H9 (cell line): ENCODE data around the gene AFDN. TPM values are rescaled to one million over a fixed set of nuclear protein-coding genes. Genes with fewer than 3 reads are reported as not detected.

Experiments
- DNase-seq: peaks from one replicate; pipeline ENCODE4 v3.0.0-alpha.2; 2017
- H2AFZ ChIP-seq: one replicate; pipeline ENCODE4 v1.6.1; 2013; ENCODE audit warnings: mild to moderate bottlenecking, low read length, control low read depth, moderate library complexity
- H2AK5ac ChIP-seq: 2 replicates; pipeline ENCODE4 v1.6.1; 2013; ENCODE audit warnings: low read length, control low read depth, mixed read lengths; ENCODE audit not compliant: insufficient read length
- H2BK120ac ChIP-seq: one replicate; pipeline ENCODE4 v1.6.1; 2013; ENCODE audit warnings: low read depth, mild to moderate bottlenecking, low read length, control low read depth, inconsistent platforms; ENCODE audit not compliant: poor library complexity, severe bottlenecking
- H2BK12ac ChIP-seq: 2 replicates; pipeline ENCODE4 v1.6.1; 2013; ENCODE audit warnings: low read length, control low read depth, mixed read lengths, low read depth; ENCODE audit not compliant: insufficient read length
- H2BK15ac ChIP-seq: 2 replicates; pipeline ENCODE4 v1.6.1; 2013; ENCODE audit warnings: low read depth, low read length, control low read depth
- H2BK20ac ChIP-seq: one replicate; pipeline ENCODE4 v1.6.1; 2013; ENCODE audit warnings: low read depth, mild to moderate bottlenecking, low read length, control low read depth, inconsistent platforms; ENCODE audit not compliant: poor library complexity, severe bottlenecking
- H2BK5ac ChIP-seq: 2 replicates; pipeline ENCODE4 v1.6.1; 2013; ENCODE audit warnings: low read length, control low read depth, mixed read lengths; ENCODE audit not compliant: insufficient read length
- H3K14ac ChIP-seq: 2 replicates; pipeline ENCODE4 v1.6.1; 2013; ENCODE audit warnings: low read length, control low read depth; ENCODE audit not compliant: insufficient read depth
- H3K18ac ChIP-seq: 2 replicates; pipeline ENCODE4 v1.6.1; 2013; ENCODE audit warnings: low read depth, mild to moderate bottlenecking, mixed read lengths, low read length, control low read depth; ENCODE audit not compliant: insufficient read length
- H3K23ac ChIP-seq: 2 replicates; pipeline ENCODE4 v1.6.1; 2013; ENCODE audit warnings: low read length, control low read depth, mixed read lengths, low read depth; ENCODE audit not compliant: insufficient read length
- H3K23me2 ChIP-seq: 2 replicates; pipeline ENCODE4 v1.6.1; 2013; ENCODE audit warnings: low read depth, mild to moderate bottlenecking, mixed read lengths, low read length, control low read depth; ENCODE audit not compliant: insufficient read length, poor library complexity, severe bottlenecking
- H3K27ac ChIP-seq: 2 replicates; pipeline ENCODE4 v1.5.1; 2013; ENCODE audit warnings: low read length, control low read depth, mixed read lengths, low read depth; ENCODE audit not compliant: insufficient read length
- H3K27me3 ChIP-seq: 2 replicates; pipeline ENCODE4 v1.6.1; 2013; ENCODE audit warnings: low read length, control low read depth, inconsistent platforms; ENCODE audit not compliant: insufficient read depth
- H3K4ac ChIP-seq: 2 replicates; pipeline ENCODE4 v1.6.1; 2013; ENCODE audit warnings: low read depth, mild to moderate bottlenecking, control low read depth, inconsistent platforms, low read length, moderate library complexity
- H3K4me1 ChIP-seq: 2 replicates; pipeline ENCODE4 v1.6.1; 2013; ENCODE audit warnings: low read length, control low read depth, inconsistent platforms; ENCODE audit not compliant: insufficient read depth
- H3K4me2 ChIP-seq: 2 replicates; pipeline ENCODE4 v1.6.1; 2013; ENCODE audit warnings: low read length, control low read depth, mixed read lengths; ENCODE audit not compliant: insufficient read length, insufficient read depth
- H3K56ac ChIP-seq: 2 replicates; pipeline ENCODE4 v1.6.1; 2013; ENCODE audit warnings: low read depth, mild to moderate bottlenecking, mixed read lengths, low read length, control low read depth; ENCODE audit not compliant: insufficient read length
- H3K79me1 ChIP-seq: 2 replicates; pipeline ENCODE4 v1.6.1; 2013; ENCODE audit warnings: low read depth, mild to moderate bottlenecking, moderate library complexity, low read length, control low read depth, inconsistent platforms; ENCODE audit not compliant: insufficient read depth, poor library complexity, severe bottlenecking
- H3K79me2 ChIP-seq: 2 replicates; pipeline ENCODE4 v1.6.1; 2013; ENCODE audit warnings: low read length, control low read depth, inconsistent platforms; ENCODE audit not compliant: insufficient read depth
- H3K9ac ChIP-seq: 2 replicates; pipeline ENCODE4 v1.6.1; 2013; ENCODE audit warnings: low read length, control low read depth, mixed read lengths; ENCODE audit not compliant: insufficient read length; ENCODE audit errors: extremely low read depth
- H3K9me3 ChIP-seq: one replicate; pipeline ENCODE4 v1.6.1; 2013; ENCODE audit warnings: low read depth, low read length, inconsistent platforms; ENCODE audit not compliant: control insufficient read depth
- H3T11ph ChIP-seq: one replicate; pipeline ENCODE4 v1.6.1; 2013; ENCODE audit warnings: mild to moderate bottlenecking, low read length, control low read depth, inconsistent platforms
- H4K20me1 ChIP-seq: one replicate; pipeline ENCODE4 v1.6.1; 2013; ENCODE audit not compliant: control insufficient read depth, insufficient read length, insufficient read depth
- H4K5ac ChIP-seq: 2 replicates; pipeline ENCODE4 v1.6.1; 2013; ENCODE audit warnings: low read depth, mild to moderate bottlenecking, mixed read lengths, low read length, control low read depth; ENCODE audit not compliant: insufficient read length
- H4K8ac ChIP-seq: replicated peaks from 2 replicates; pipeline ENCODE4 v1.6.1; 2013; ENCODE audit warnings: low read length, control low read depth, mixed read lengths, low read depth; ENCODE audit not compliant: insufficient read length
- H4K91ac ChIP-seq: 2 replicates; pipeline ENCODE4 v1.6.1; 2013; ENCODE audit warnings: low read depth, mild to moderate bottlenecking, moderate library complexity, mixed read lengths, low read length, control low read depth; ENCODE audit not compliant: insufficient read length
- H3K27ac Mint-ChIP-seq, 3 experiments: 2 replicates in 2 of 3; 3 replicates in 1 of 3; pipeline ENCODE4 v1.8.0; 2020 to 2021; ENCODE audit warnings: mixed read lengths in 3 of 3, mild to moderate bottlenecking in 1 of 3, moderate library complexity in 1 of 3
- H3K27me3 Mint-ChIP-seq: 2 replicates; pipeline ENCODE4 v1.8.0; 2021; ENCODE audit warnings: low read depth, mild to moderate bottlenecking, moderate library complexity, mixed read lengths
- H3K36me3 Mint-ChIP-seq, 3 experiments: 2 replicates in 2 of 3; 3 replicates in 1 of 3; pipeline ENCODE4 v1.8.0; 2020 to 2021; ENCODE audit warnings: low read depth in 3 of 3, mixed read lengths in 3 of 3; ENCODE audit not compliant: insufficient read depth in 1 of 3
- H3K4me1 Mint-ChIP-seq, 2 experiments: 2 replicates each; pipeline ENCODE4 v1.8.0; 2020; ENCODE audit warnings: mixed read lengths in 2 of 2
- H3K4me3 Mint-ChIP-seq, 2 experiments: 2 replicates in 1 of 2; 3 replicates in 1 of 2; pipeline ENCODE4 v1.8.0; 2020 to 2021; ENCODE audit warnings: mild to moderate bottlenecking in 2 of 2, mixed read lengths in 2 of 2, moderate library complexity in 1 of 2
- H3K9me3 Mint-ChIP-seq, 2 experiments: 2 replicates in 1 of 2; 3 replicates in 1 of 2; pipeline ENCODE4 v1.8.0; 2020; ENCODE audit warnings: mild to moderate bottlenecking in 2 of 2, mixed read lengths in 2 of 2, moderate library complexity in 1 of 2
- WGBS: extraction: QIAGEN DNeasy Blood & Tissue Kit; methylation state at CpG from one replicate; pipeline ENCODE4 v1.1.7; 2013; ENCODE audit warnings: missing lambda C conversion rate, low lambda C conversion rate, mixed read lengths; ENCODE audit not compliant: insufficient read length; ENCODE audit errors: extremely low coverage; 5-methylcytosine and 5-hydroxymethylcytosine counted together
- total RNA-seq: library from RNA; stranded (reverse); gene quantifications from 2 replicates; pipeline ENCODE4 v1.2.1, GENCODE V29; 2021
- TF ChIP-seq, protein P1 (sequence below): fragments of 200-600 bp; sonication (generic); conservative IDR thresholded peaks from 3 replicates; pipeline ENCODE4 v1.8.0; 2021; ENCODE audit warnings: antibody characterized with exemption, mild to moderate bottlenecking

AFDN gene
- total RNA-seq, 1 experiment from 2014 or later, result 157 TPM

- H3K27ac Mint-ChIP-seq, result no peak overlapping the region
These were observed 29.8 kb downstream of the AFDN start for GRCh38 chr6:167856474-167856873.

More at GRCh38 chr6:167856474-167856873, 29.8 kb downstream of the AFDN start:
- TF ChIP-seq, protein P1, sequence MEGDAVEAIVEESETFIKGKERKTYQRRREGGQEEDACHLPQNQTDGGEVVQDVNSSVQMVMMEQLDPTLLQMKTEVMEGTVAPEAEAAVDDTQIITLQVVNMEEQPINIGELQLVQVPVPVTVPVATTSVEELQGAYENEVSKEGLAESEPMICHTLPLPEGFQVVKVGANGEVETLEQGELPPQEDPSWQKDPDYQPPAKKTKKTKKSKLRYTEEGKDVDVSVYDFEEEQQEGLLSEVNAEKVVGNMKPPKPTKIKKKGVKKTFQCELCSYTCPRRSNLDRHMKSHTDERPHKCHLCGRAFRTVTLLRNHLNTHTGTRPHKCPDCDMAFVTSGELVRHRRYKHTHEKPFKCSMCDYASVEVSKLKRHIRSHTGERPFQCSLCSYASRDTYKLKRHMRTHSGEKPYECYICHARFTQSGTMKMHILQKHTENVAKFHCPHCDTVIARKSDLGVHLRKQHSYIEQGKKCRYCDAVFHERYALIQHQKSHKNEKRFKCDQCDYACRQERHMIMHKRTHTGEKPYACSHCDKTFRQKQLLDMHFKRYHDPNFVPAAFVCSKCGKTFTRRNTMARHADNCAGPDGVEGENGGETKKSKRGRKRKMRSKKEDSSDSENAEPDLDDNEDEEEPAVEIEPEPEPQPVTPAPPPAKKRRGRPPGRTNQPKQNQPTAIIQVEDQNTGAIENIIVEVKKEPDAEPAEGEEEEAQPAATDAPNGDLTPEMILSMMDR, result no peak
- Histone ChIP-seq H3K4me2 (no peak overlapping the region), H2BK12ac (no peak overlapping the region), H2AFZ (no peak overlapping the region), H3T11ph (no peak overlapping the region), H2BK120ac (no peak overlapping the region), H3K9me3 (no peaks in the 10 kb centered on the region), H3K14ac (no peak overlapping the region), H3K4ac (no peak overlapping the region), H2BK20ac (no peak overlapping the region), H3K27me3 (no peaks in the 10 kb centered on the region), H2AK5ac (no peak overlapping the region), H3K56ac (no peak overlapping the region), H4K91ac (no peak overlapping the region), H3K9ac (no peak overlapping the region), H3K23me2 (no peaks in the 10 kb centered on the region), H3K79me1 (peaks cover 4% of the 10 kb centered on the region), H3K18ac (no peak overlapping the region), H3K27ac (no peak overlapping the region), H4K5ac (no peak overlapping the region), H4K8ac (no peak overlapping the region), H3K23ac (no peak overlapping the region), H2BK5ac (no peak overlapping the region), H3K4me1 (peaks cover 7% of the 10 kb centered on the region; the same call in 1 of the 2 replicates), H3K79me2 (peaks cover 46% of the 10 kb centered on the region), H2BK15ac (no peak overlapping the region), H4K20me1 (no peaks in the 10 kb centered on the region)
- no peaks in the 10 kb centered on the region for H3K9me3 Mint-ChIP-seq
- H3K36me3 Mint-ChIP-seq, result no peaks in the 10 kb centered on the region; a peak in 1 of 7 replicates
- H3K4me1 Mint-ChIP-seq, result peaks cover 69 to 86% of the 10 kb centered on the region in 2 experiments
- no peaks in the 10 kb centered on the region for H3K27me3 Mint-ChIP-seq
- DNase-seq, result no peak
- H3K4me3 Mint-ChIP-seq, result no peak overlapping the region
- WGBS, result no CpG with 5 or more reads among the region's 1 CpG
